Measurements from ENCODE around the gene DSG3.

The DSG3 gene

DNA sequence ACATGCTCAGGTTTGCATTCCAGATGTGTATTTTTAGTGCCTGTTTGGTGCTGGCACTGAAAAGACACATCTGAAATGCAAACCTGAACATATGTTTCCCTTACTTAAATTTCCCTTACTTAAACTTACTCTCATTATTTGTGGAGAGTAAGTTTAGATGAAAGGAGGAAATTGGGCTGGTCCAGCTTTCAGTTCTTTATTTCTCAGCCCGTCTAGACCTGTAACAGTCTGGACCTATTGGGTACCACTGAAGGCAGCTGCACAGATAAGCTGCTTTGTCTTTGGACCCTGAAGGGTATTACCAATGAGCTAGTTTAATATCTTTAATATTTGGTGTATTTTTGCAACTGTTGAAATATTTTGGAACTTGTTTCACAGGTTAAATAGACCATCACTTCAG lies 17.0 kb upstream of the DSG3 start:
- no peak overlapping the region for H3K4me3 ChIP-seq (ENCODE audit: low read depth, low read length)
- TF ChIP-seq, protein P1, sequence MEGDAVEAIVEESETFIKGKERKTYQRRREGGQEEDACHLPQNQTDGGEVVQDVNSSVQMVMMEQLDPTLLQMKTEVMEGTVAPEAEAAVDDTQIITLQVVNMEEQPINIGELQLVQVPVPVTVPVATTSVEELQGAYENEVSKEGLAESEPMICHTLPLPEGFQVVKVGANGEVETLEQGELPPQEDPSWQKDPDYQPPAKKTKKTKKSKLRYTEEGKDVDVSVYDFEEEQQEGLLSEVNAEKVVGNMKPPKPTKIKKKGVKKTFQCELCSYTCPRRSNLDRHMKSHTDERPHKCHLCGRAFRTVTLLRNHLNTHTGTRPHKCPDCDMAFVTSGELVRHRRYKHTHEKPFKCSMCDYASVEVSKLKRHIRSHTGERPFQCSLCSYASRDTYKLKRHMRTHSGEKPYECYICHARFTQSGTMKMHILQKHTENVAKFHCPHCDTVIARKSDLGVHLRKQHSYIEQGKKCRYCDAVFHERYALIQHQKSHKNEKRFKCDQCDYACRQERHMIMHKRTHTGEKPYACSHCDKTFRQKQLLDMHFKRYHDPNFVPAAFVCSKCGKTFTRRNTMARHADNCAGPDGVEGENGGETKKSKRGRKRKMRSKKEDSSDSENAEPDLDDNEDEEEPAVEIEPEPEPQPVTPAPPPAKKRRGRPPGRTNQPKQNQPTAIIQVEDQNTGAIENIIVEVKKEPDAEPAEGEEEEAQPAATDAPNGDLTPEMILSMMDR (IDR thresholded peaks at IDR 0.05; ENCODE audit: control insufficient read depth, extremely low read depth, insufficient read depth): no peak
- DNase-seq (ENCODE audit: low read depth): no peak

DNA sequence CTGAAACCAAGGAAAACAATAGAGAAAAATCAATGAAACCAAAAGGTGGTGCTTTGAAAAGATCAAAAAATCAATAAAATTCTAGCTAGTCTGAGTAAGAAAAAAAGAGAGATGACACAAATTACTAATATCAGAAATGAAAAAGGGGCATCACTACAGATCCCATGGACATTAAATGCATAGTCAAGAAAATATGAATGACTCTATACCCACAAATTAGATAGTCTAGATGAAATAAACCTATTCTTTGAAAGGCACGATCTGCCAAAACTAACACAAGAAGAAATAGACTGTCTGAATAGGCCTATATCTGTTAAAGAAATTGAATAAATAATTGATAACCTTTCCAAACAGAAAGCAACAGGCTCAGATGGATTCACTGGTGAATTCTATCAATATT lies 15.2 kb upstream of the DSG3 start:
- DNase-seq (ENCODE audit: low read depth): no peak
- TF ChIP-seq, protein P1 (IDR thresholded peaks at IDR 0.05; ENCODE audit: control insufficient read depth, extremely low read depth, insufficient read depth): no peak
- H3K4me3 ChIP-seq (ENCODE audit: low read depth, low read length): no peak overlapping the region

DNA sequence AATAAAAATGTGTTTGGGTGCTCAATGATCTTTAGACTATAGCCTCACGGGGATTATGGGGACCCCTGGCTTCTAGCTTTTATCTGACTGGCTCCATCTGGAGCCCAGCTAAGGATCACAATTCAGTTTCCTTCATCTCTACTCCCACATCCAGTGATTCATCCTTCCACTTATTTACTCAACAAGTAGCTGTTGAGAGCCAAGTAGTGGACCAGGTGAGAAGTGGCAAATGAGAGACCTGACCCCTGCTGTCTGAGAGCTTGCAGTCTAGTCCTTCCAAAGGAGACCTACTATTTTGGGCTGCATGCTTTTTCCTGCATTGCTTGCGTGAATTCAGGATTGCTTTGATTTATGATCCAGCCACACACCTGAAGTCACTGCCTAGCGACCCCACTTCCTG lies 10.7 kb upstream of the DSG3 start:
- TF ChIP-seq, protein P1 (IDR thresholded peaks at IDR 0.05; ENCODE audit: control insufficient read depth, extremely low read depth, insufficient read depth): no peak
- no peak for DNase-seq (ENCODE audit: low read depth)
- no peak overlapping the region for H3K4me3 ChIP-seq (ENCODE audit: low read depth, low read length)

DNA sequence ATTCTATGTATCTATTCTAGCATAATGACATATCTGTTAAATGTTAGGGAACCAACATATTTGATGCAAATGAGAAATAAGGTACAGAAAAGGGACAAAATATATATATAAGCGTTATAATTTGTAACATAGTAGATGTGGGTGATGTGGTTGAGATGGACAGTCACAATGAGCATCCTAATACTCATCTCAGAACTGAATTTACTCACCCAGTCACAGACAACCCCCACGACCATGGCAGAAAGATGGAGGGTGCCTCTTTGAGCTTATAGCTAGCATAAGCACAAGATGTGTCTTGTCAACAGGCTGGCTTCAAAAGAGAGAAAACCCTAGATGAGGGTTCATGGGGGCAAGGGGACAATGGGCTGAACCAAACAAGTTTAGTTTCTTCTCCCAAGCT lies 9.1 kb upstream of the DSG3 start:
- no peak for DNase-seq (ENCODE audit: low read depth)
- no peak overlapping the region for H3K4me3 ChIP-seq (ENCODE audit: low read depth, low read length)
- TF ChIP-seq, protein P1 (IDR thresholded peaks at IDR 0.05; ENCODE audit: control insufficient read depth, extremely low read depth, insufficient read depth): no peak

DNA sequence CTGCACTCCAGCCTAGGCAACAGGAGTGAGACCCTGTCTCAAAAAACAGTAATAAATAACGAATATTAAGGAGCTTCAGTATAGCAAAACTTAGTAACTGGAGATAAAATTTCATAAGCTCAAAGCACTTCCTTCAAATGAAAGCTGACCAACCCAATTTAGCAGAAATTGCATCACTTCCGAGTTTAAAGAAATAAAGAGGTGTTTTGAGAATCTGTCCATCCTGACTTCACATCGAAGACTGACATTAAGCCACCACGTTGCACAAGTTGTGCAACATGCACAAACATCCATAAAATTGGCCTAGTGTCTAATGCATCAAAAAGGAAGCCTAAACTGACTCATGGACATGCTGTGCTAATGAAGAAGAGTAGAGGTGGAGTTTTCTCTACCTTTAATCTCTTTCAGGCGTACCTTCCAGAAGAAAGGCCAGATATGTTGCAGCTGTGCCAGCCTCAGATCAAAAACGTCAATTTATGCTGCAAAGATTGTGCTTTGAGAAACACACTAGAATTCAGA lies 7.7 kb upstream of the DSG3 start:
- no peak overlapping the region for H3K4me3 ChIP-seq (ENCODE audit: low read depth, low read length)
- TF ChIP-seq, protein P1 (IDR thresholded peaks at IDR 0.05; ENCODE audit: control insufficient read depth, extremely low read depth, insufficient read depth): no peak
- no peak for DNase-seq (ENCODE audit: low read depth)

DNA sequence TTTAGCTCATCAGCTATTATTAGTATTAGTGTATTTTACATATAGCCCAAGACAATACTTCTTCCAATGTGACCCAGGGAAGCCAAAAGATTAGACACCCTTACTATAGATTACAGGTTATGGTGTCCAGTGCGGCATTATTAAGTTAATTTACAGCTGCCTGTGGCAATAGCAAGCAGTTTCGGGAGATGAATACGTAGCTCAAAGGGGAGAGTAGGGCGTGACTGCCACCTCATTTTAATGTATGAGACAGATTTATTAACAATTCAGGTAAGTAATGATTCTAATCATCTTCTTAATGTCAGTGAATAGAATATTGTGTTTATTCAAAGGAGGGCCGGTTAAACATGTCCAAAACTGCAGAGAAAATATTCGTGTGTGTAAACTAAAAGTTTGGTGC lies 6.8 kb upstream of the DSG3 start:
- DNase-seq (ENCODE audit: low read depth): no peak
- TF ChIP-seq, protein P1 (IDR thresholded peaks at IDR 0.05; ENCODE audit: control insufficient read depth, extremely low read depth, insufficient read depth): no peak
- no peak overlapping the region for H3K4me3 ChIP-seq (ENCODE audit: low read depth, low read length)

DNA sequence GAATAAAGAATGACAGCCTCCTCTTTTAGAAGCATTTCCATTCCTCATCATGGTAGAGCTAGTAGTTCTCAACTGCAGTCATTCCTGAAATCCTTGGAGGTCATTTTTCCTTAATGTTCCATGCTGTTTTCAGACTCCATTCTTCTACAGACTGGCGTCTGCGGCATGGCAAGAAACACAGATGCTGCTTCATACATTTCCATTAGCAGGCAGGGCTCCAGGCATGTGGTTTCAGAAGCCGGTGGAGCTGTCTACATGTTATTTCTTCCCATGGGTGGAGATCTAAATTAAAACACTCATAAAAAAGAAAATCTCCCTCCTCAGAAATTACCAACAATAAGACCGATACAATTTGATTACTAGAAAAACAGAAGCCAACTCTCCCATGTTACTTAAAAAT lies 6.0 kb upstream of the DSG3 start:
- no peak for DNase-seq (ENCODE audit: low read depth)
- TF ChIP-seq, protein P1 (IDR thresholded peaks at IDR 0.05; ENCODE audit: control insufficient read depth, extremely low read depth, insufficient read depth): no peak
- no peak overlapping the region for H3K4me3 ChIP-seq (ENCODE audit: low read depth, low read length)
